Measurements from ENCODE around the gene KCNC1.

KCNC1 gene

DNA sequence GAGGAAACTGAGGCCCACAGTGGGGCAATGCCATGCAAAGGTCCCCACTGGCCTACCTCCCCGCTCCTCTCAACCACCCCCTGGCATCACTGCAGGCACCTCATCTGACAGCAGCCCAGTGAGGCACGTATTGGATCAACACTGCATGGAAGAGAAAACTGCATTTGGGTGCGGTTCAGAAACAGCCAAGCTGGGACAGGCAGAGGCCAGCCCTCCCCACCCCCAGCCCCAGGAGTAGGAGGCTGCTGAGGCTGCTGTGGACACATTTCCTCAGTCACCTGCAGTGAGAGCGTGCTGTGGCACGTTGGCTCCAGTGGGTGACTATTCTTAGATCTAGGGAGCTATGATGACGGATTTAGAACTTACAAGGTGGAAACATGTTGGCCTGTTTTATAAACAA, 63.7 kb downstream of the KCNC1 start:
- DNase-seq, result no peak

DNA sequence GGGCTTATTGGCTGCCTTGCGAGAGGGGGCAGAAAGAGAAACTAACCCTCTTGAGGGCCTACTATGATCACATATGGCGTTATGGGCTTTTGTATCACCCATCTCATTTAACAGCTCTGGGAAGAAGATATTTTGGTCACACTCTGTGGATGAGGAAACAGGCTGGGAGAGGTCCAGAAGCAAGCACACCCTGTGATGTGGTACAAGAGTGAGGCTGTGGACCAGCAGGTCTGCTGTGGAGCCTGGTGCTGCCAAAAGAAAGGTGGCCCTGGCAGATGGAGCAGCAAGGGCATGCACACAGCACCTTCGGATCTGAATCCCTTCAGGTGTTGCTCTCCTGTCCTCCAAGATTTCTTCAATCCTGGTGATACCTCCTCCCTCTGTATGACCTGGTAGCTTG, 64.1 kb downstream of the KCNC1 start:
- DNase-seq, result no peak

DNA sequence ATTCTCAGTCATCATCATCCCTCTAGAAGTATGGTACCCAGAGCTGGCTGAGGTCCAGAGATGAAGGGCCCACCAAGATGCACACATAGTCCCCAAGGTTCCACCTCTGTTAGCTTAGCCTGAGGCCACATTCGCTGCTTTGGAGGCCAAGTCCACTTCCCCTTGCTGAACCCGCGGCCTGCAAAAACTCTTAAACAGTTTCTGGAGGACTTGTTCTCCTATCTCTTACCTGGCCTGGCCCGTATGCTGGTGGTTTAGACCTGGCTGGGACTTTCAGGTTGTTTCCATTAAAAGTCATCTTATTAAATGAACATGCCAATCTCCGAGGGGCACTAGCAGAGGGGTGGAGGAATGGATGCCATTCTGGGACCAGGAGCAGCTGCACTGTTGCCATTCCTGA, 64.6 kb downstream of the KCNC1 start:
- no peak for DNase-seq

DNA sequence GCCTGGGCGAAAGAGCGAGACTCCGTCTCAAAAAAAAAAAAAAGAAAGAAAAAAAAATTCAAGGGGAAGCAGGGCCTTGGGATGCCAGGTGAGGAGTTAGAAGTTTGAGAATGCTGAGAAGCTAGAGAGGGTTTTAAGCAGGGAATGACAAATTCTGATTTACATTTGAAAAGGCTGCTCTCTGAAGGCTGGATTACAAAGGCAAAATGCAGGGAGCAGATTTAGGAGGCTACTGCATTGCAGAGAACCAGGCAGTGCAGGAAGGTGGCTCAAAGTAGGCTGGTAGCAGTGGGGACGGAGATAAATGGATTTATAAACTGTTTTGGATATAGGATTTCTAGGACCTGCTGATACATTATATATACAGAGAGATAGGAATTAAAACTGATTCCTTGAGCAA, 66.6 kb downstream of the KCNC1 start:
- no peak for DNase-seq

DNA sequence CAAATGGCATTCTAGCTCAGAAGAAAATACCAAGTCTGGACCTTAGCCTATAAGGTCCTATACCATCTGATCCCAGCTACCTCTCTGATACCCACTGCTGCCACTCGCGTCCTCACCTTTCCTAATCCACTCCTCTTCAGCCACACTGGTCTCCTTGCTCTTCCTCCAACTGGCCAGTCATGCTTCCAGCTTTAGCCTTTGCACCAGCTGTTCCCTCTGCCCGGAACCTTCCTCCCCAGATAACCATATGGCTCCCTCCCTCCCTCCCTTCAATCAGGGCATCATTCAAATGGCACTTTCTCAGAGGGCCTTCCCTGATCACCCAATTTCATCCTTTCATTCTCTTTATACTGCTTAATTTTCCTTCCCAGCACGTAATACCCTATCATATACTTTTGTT, 67.9 kb downstream of the KCNC1 start:
- no peak for DNase-seq

DNA sequence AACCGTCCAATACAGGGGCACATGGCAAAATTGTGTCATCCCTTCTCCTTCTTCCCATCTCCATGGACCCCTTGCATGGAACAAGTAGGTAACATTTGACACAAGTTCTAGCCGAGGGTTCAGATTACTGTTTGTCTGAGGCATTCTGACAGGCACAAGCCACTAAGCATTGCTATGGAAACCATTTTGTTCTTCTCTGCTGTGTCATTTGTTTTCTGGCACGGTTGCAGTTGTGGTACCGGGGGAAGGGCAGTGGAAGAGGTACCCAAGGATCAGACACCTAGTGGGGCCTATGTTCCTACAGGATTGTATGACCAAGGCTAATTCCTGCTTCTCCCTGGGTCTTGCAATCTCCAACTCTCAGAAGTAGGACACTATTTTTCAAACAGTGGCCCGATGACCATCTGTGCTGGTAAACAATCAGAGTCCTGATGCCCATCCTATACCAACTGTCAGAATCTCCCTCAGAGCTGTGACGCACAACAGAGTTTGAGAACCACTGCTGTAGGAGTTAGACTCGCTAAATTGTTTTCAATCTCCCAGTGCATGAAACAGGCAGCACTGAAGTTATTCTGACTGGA, 69.3 kb downstream of the KCNC1 start:
- no peak for DNase-seq

DNA sequence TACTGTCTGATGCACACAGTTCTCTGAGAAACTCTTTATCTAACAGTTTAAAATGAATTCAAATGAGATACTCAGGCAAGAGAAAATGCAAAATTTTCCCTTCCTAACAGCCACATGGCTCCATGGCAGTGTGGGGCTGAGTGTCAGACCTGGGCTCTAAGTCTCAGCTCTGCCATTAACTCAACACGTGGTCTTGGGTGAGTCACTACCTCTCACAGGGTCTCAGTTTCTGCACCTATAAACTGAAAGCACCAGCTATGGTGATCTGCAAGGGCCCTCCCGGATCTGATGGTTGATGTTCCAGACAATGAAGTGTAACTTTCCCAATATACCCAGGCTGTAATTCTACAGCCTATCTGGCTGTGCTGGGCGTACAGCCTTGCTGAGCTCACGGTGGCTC, 70.5 kb downstream of the KCNC1 start:
- DNase-seq, result no peak

DNA sequence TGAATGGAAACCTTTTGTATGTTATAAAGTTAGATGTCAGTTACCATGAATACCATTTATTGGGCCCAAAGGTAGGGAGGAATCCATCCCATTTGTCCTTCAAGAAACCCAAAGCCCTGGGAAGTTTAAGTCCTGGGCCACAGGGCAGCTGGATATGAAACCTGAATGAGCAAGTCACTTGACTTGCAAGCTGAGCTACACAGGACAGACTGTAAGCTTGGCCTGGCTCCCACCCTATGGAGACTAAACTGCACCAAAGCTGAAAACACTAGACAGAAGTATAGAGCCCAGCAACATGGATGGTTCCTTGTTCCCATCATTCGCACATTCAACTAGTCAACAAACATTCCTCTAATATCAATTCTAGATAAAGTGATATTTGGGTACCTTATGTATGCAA, 71.3 kb downstream of the KCNC1 start:
- DNase-seq, result peak; percentile 21

DNA sequence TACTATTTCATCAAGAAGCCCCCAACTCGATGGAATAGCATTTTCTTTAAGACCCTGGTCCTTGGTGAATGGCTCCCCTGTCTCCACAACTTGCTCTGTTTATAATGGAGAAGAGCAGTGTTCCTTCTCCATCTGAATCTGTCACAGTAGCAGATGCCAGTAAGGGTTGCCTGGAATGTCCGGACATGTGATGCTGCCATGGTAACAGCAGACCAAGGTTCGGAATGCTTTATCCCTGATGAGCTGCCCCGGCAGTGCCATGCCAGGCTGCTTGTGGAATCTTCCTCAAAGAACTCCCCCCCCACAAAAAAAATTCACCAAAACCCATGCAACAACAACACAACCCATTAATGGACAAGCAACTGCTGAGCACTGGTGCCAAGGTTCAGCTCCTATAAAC, 72.5 kb downstream of the KCNC1 start:
- no peak for DNase-seq

DNA sequence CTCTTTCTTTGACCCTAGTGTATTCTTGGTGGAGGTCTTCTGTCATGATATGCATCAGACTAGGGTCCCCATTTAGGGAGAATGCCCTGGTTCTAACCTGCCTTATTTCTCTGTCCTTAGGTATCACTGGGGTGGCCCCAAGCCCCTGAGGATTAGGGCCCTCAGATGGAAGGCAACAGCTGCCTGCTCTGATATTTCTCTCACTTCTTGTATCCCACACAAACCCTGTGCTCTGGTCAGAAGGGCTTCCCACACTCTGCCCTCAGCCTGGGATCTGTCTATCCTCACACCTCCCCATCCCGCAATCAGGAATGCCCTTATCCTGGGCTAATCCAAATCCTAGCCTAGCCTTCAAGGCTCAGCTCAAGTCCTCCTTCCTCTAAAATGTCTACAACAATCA, 75.5 kb downstream of the KCNC1 start:
- no peak for DNase-seq

DNA sequence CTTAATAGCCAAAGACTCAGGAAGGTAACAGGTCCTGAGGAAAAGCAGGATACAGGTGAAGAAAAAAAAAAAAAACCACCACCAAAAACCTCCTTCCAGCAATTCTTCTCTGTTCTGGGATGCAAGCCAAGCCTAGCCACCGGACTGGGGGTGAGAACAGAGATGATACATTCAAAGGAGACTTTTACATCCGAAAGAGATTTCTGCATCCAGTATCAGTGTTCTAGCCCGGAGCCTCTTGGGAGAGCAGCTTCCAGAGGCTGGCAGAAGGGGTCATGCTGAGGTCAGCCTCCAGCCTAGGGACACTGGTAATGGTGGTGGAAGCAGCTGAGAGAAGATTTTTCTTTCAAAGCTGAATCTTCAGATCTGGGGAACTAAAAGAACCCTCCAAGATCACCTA, 76.2 kb downstream of the KCNC1 start:
- no peak for DNase-seq

DNA sequence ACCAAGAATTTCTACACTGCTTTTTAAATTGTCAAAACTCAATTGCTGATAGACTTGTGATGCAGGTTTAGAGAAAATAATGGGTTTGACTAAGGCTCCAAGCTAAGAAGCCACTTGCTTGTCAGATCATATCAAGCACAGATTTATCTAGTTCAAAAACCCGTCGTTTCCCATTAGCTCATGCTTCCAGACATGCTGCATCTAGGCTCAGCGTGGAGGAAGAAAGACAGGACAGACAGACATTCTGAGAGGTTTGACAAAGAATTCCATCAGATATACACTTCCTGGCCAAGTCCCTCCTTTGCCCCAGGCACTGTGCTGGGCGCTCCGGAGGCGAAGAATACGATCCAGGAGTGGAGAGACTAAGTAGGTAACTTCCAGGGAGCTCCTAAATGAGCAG, 76.8 kb downstream of the KCNC1 start:
- no peak for DNase-seq

DNA sequence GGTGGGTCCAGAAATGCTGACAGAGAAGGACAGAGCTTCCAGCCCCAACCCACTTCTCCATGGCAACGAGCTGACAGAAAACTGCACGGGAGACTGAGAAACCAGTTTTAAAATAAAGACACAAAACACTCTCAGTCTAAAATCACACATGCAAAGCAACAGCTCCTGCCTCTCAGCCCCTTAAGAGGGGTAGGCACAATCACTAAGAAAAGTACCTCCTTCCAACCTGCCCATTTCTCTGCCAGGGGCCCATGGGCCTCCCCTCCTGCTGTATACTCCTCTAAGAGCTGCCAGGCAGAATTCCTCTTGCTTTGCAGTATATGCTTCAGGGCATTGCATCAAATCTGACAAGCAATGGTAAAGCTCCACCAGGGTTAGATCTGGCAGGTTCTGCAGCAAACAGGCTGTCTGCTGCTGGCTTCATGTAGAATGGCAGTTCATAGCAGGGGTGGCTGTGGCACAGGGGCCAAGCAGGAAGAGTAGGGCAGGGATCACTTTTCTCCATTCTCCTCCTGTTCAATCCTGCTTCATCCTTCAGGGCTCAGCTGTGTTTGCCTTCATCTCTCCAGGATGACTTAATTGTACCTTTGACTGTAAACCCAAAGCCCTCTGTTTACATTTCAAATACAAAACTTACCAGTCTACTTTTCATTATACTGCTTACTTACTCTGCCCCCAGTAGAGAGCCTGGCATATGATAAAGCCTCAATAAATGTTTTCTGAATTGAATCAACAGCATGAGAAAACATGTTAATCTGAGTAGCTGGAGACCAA, 77.7 kb downstream of the KCNC1 start:
- DNase-seq, result no peak

DNA sequence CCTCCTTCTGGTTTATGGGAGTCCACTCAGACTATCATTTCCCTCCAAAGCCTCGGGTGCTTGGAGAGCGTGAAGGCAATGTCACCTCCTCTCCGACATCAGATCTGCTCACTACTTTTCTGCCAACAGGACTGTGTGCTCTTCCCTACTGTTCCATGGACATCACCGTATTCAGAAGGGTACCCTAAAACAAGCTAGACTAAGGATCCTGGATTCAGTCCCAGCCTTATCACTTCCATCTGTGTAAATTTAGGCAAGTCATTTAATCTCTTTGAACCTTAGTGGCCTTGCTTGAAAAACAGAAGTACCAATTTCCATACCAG, 78.2 kb downstream of the KCNC1 start:
- no peak for DNase-seq

DNA sequence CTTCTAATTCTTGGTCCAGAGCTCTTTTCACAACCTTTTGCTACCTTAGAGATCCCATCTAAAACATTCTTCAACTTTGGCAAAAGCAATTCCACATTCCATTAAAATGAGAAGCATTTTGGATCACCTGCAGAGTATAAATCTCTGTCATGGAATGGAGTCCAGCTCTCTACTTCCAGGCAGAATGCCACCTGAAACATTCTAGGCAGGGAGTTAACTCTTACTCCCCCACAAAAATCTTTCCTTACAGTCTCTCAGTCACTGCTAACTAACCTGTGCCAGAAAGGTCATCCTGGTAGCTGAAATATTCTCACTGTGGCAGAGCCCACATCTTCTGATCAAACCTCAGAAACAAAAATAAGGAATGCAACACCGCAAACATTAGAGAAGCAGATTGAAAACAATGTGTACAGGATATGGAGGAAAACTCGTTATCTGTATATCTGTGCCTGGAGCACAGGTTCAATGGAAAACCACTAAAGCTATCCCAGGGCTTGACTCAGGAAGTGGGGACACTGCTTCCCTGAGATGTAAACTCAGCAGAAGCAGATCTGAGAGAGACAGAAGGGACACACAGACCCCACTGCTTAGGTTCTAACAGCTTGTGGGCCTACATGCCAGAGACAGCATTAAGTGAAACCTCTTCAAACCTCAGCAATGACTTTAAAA, 78.9 kb downstream of the KCNC1 start:
- no peak for DNase-seq

DNA sequence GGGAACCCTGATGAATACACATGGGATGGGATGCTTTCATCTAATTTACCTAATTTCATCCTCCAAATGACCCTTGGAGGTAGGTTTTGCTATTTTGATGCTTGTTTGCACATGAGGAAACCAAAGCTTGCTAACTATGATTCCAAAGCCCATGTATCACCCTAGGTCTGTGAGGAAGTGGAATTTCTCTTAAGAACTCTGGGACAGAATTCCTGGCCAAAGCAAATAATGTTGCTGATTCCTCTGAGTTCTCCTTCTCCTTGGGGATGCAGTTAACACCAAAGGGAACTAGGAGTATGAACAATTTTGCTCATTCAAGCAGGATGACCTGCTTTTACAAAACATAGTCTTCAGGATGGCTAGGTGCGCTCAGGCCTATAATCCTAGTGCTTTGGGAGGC, 80.0 kb downstream of the KCNC1 start:
- no peak for DNase-seq

DNA sequence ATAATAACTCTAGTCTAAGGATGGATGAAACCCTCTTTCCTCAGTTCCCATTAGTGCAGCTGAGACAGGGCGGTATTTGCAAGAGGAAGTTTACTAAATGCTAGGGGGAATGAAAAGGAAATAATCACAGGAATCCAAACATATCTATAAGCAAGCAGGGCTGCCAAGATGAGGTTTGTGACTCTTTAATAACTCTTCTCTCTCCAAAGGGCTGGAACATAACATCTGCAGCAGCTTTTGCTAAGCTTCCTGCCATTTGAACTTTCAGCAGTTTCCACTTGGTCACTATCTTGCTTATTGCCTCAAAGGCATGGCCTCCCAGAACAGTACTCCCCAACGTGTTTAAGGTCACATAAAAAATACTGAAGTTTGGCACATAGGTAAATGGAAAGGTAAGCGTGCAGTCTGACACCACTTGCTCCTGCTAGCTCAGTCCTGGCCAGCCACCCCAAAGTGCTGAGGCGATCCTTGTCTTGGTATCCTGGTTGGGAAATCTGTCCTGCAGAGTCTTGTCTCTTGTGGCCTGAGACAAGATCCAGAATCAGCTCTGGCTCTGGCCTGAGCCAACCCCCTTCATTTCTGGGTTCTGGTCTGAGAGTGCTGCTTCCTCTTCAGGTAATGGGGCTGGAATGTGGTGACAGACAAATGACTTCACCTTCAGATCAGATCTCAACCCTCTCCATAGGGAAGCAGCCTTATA, 81.8 kb downstream of the KCNC1 start:
- no peak for DNase-seq

DNA sequence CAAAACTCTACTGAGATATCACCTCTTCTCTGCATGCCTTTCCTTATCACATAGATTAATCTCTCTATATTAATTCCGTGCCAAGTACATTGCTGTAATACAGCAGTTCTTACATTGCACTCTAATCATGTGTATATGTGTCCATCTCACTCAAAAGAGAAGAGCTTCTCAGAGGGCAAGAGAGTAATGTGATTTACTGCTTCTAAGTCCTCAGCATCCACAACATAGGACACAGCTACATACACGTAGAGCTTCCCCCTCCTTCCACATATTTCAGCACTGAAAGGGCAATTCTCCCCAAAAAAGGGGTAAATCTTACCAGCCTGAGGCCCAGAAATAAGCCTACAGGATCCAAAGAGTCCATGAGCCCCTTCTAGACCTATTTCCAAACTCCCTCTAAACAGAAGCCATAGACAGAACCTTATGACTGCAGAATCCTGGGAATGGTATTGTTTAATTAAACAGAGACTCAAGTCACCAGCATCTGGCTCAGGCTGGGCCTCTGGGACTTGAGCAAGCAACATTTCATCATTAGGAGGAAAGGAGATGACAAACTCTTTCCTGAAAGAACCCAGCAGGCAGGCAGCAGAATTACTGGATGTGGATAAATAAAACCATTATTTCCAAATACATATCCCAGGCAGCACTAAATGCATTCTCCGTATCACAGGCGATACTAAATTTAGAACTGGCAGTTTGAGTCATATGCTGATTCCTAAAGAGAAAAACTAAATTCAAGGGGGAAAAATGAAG, 87.2 kb downstream of the KCNC1 start:
- no peak for DNase-seq

DNA sequence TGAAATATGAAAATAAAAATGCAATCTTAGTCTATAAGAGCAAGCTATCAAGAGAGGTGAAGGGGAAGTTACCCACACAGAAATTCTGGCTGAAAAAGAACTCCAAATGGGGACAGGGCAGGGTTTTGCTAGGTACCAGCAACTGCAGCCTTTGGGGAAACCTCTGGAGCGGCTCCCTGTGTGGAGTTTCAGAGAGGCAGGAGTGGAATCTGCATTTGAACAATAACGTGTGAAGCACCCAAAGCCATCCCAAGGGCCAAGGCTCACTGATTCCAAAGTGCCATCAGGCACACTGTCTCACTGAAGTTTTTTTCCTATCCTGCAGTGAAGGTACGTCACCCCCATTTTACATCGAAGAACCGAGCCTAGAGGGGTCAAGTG, 87.8 kb downstream of the KCNC1 start:
- DNase-seq, result no peak

DNA sequence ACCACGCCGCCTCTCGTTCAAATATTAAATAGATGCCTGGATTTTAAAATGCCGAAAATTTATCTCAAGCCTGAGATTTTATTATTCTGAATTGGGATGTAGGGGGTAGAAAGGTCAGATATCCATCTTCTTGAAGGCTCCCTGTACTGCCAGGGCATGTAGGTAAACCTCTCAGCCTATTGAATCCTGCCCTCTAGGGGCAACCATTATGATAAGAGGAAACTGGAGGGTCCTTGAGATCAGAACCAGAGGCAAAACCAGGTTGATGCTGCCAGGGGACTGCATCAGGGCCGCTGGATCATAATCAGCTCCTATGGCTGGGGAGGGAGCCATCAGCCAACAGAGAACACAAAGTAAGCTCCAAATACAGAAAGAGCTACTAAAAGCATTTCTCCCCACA, 92.4 kb downstream of the KCNC1 start:
- no peak for DNase-seq

DNA sequence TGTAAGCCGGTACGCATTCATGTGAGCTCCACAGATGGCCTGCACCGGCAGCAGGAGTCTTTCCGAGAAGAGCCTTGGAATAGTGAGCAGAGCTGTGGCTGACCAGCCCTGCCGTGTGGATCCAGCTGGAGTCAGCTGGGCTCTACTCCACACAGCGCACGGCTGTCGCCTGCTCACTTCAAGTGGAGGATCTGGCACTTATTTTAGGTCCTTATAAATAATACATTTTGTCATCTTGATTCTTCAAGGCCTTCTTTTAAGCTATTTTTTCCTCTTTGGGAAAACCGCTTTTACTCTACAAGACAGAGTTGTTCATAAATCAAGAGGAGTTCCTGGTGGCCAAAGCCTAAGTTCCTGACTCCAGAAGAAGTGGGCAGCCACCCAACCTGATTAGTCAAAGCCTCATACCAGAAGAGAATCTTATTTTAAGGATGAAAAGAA, 93.8 kb downstream of the KCNC1 start:
- DNase-seq, result no peak

DNA sequence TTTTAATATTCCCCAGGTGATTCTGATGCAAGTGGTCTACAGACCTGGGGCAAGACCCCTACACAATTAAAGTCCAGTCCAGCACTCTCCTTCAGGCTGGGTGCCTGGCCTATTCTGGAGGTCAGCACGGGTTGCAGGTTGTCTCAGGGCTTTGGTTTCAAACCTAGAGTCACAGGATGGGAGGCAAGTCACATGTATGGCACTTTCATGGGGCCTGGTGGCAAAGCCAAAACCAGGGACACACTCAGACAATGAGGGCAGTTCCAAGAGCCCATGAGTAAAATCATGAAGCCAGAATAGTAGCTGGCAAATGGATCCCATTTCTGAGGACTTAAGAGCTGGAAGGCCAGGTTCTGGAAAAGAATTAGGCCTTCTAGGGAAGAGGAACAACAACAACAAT, 96.6 kb downstream of the KCNC1 start:
- DNase-seq, result no peak

DNA sequence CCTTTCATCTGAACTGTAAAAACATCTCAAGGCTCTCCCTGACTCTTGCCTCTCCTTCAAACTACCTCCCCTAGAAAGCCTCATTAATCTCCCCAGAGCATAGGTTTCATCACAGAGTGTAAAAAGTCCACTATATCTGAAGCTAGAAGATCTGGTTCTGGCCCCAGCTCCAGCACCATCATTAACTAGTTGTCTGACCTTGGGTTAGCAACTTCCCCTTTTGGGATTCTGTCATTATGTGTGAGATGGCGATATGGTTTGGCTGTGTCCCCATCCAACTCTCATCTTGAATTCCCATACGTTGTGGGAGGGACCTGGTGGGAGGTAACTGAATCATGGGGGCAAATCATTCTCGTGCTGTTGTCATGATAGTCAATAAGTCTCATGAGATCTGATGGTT, 97.3 kb downstream of the KCNC1 start:
- no peak for DNase-seq

Data from activated CD8-positive, alpha-beta memory T cell treated with anti-CD3 and anti-CD28 coated beads for 24 hours (primary cell).